ENCODE data around the gene PPP1CA.

Gene PPP1CA

GRCh38 chr11:67369275-67369674, 32.4 kb downstream of the PPP1CA start:
- DNase-seq (ENCODE audit: low read depth), result no peak

GRCh38 chr11:67368621-67369020, 33.0 kb downstream of the PPP1CA start:
- no peak for DNase-seq (ENCODE audit: low read depth)

GRCh38 chr11:67367761-67368227, 33.9 kb downstream of the PPP1CA start:
- no peak for DNase-seq (ENCODE audit: low read depth)

- no peak for DNase-seq (ENCODE audit: low read depth)
Measured at GRCh38 chr11:67366961-67367760, 34.5 kb downstream of the PPP1CA start.

- no peak for DNase-seq (ENCODE audit: low read depth)
Measured at GRCh38 chr11:67366546-67366945, 35.1 kb downstream of the PPP1CA start.

GRCh38 chr11:67365736-67366444, 35.8 kb downstream of the PPP1CA start:
- no peak for DNase-seq (ENCODE audit: low read depth)

GRCh38 chr11:67364783-67365722, 36.6 kb downstream of the PPP1CA start:
- DNase-seq (ENCODE audit: low read depth), result no peak

GRCh38 chr11:67364169-67364568, 37.5 kb downstream of the PPP1CA start:
- no peak for DNase-seq (ENCODE audit: low read depth)

GRCh38 chr11:67357831-67358670, 43.6 kb downstream of the PPP1CA start:
- DNase-seq (ENCODE audit: low read depth), result no peak

- peak; percentile 49 for DNase-seq (ENCODE audit: low read depth)
Measured at GRCh38 chr11:67356864-67357561, 44.6 kb downstream of the PPP1CA start.

- DNase-seq (ENCODE audit: low read depth), result no peak
Measured at GRCh38 chr11:67356387-67356863, 45.2 kb downstream of the PPP1CA start.

GRCh38 chr11:67355794-67356386, 45.8 kb downstream of the PPP1CA start:
- no peak for DNase-seq (ENCODE audit: low read depth)

- DNase-seq (ENCODE audit: low read depth), result no peak
Measured at GRCh38 chr11:67355023-67355793, 46.5 kb downstream of the PPP1CA start.

GRCh38 chr11:67354075-67355022, 47.3 kb downstream of the PPP1CA start:
- no peak for DNase-seq (ENCODE audit: low read depth)

- peak; percentile 95 for DNase-seq (ENCODE audit: low read depth)
Measured at GRCh38 chr11:67353317-67354074, 48.2 kb downstream of the PPP1CA start, which contains the start of gene POLD4. POLD4 (minus strand) TSS chr11:67353546; CDS start chr11:67353399, 147 bp downstream.

GRCh38 chr11:67352546-67353316, 48.9 kb downstream of the PPP1CA start:
- no peak for DNase-seq (ENCODE audit: low read depth)

Measured in activated T-helper 9 cell treated with anti-CD3 and anti-CD28 coated beads, Interleukin-2, amount 50 U/mL, for 16 hours (primary cell).